NT2/D1 (cell line): ENCODE measurements around the gene PRRG4.

ENCODE experiments used
- SUZ12 ChIP-seq: IDR thresholded peaks from 2 replicates; pipeline ENCODE4 v1.6.1; 2011; ENCODE audit not compliant: insufficient read length, insufficient read depth; ENCODE audit errors: extremely low read depth
- YY1 ChIP-seq: IDR thresholded peaks from 2 replicates; pipeline ENCODE4 v1.6.1; 2011; ENCODE audit not compliant: insufficient read length, insufficient read depth
- ZNF274 ChIP-seq: IDR thresholded peaks from 2 replicates; pipeline ENCODE4 v1.6.1; 2011; ENCODE audit warnings: mild to moderate bottlenecking, low read depth, low read length

DNA sequence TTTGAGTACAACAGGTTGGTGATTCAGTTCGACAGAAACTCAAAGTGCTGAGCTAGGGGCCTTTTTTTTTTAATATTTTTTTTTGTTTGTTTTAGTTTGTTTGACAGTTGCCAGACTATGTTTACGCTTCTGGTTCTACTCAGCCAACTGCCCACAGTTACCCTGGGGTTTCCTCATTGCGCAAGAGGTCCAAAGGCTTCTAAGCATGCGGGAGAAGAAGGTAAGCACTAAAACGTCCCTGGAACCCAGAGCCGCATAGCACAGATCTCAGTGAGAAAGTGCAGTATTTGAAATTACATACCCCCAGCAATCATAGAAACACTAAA is 649 bp downstream of the PRRG4 start:
- no peak for TF ChIP-seq ZNF274
- TF ChIP-seq YY1: no peak
- TF ChIP-seq SUZ12: no peak
